EL (cell line): ENCODE data around the gene KCNJ13.
"Not testable (repeated sequence)": the region's sequence is repeated elsewhere in the genome, so short reads cannot be mapped to it uniquely, and the experiment has no call there.

Experiments
- DNase-seq: peaks from one replicate; pipeline ENCODE4 v3.0.0-alpha.2; 2016

KCNJ13 gene

GRCh38 chr2:232761301-232761907 is 15.0 kb downstream of the KCNJ13 start:
- peak; percentile 25 for DNase-seq

- no peak for DNase-seq
Observed at GRCh38 chr2:232757905-232758304, 18.5 kb downstream of the KCNJ13 start.

- DNase-seq: no peak
Observed at GRCh38 chr2:232750135-232750671, 26.2 kb downstream of the KCNJ13 start.

GRCh38 chr2:232749331-232749730 is 27.0 kb downstream of the KCNJ13 start:
- no peak for DNase-seq

GRCh38 chr2:232748038-232748437 is 28.3 kb downstream of the KCNJ13 start:
- no peak for DNase-seq

GRCh38 chr2:232744963-232745362 is 31.4 kb downstream of the KCNJ13 start:
- no peak for DNase-seq

- DNase-seq: no peak
Observed at GRCh38 chr2:232741972-232742371, 34.4 kb downstream of the KCNJ13 start.

- no peak for DNase-seq
Observed at GRCh38 chr2:232741294-232741693, 35.1 kb downstream of the KCNJ13 start.

- DNase-seq: no peak
Observed at GRCh38 chr2:232731470-232731869, 44.9 kb downstream of the KCNJ13 start.

GRCh38 chr2:232728785-232729184 is 47.6 kb downstream of the KCNJ13 start:
- no peak for DNase-seq

- no peak for DNase-seq
Observed at GRCh38 chr2:232723027-232723426, 53.3 kb downstream of the KCNJ13 start.

GRCh38 chr2:232721882-232722281 is 54.5 kb downstream of the KCNJ13 start:
- DNase-seq: no peak

GRCh38 chr2:232721261-232721660 is 55.1 kb downstream of the KCNJ13 start:
- DNase-seq: no peak

GRCh38 chr2:232720056-232720455 is 56.3 kb downstream of the KCNJ13 start:
- not testable (repeated sequence) for DNase-seq
